ENCODE results near the gene FBXO41. TPM values are rescaled to one million over a fixed set of nuclear protein-coding genes. Genes with fewer than 3 reads are reported as not detected.
A peak's percentile ranks its signal among the peaks of the same experiment; 100 is the strongest.

FBXO41 gene
- total RNA-seq, 1 donor from 2014 or later, result 14.0 TPM

- peaks cover 11% of the 10 kb centered on the region for H3K4me1 Mint-ChIP-seq (ENCODE audit: low read depth, unreplicated experiment)
- peaks cover 3% of the 10 kb centered on the region for H3K9me3 Mint-ChIP-seq (ENCODE audit: unreplicated experiment)
- no peak overlapping the region for H3K27ac Mint-ChIP-seq (ENCODE audit: unreplicated experiment)
- peak overlapping the region; percentile 44 for H3K4me3 Mint-ChIP-seq (ENCODE audit: unreplicated experiment)
- H3K27me3 Mint-ChIP-seq (ENCODE audit: unreplicated experiment), result peaks cover 9% of the 10 kb centered on the region
- H3K36me3 Mint-ChIP-seq (ENCODE audit: unreplicated experiment), result no peaks in the 10 kb centered on the region
- no peak for TF ChIP-seq CTCF (IDR thresholded peaks at IDR 0.05; ENCODE audit: partially characterized antibody, unreplicated experiment)
- DNase-seq, result peak; percentile 30
Observed at GRCh38 chr2:73297586-73297985, 13.3 kb upstream of the FBXO41 start.

- Mint-ChIP-seq H3K4me1 (ENCODE audit: low read depth, unreplicated experiment) (peaks cover 11% of the 10 kb centered on the region), H3K27ac (ENCODE audit: unreplicated experiment) (no peak overlapping the region), H3K9me3 (ENCODE audit: unreplicated experiment) (peaks cover 3% of the 10 kb centered on the region), H3K27me3 (ENCODE audit: unreplicated experiment) (peaks cover 9% of the 10 kb centered on the region), H3K36me3 (ENCODE audit: unreplicated experiment) (no peaks in the 10 kb centered on the region), H3K4me3 (ENCODE audit: unreplicated experiment) (peak overlapping the region; percentile 23)
- TF ChIP-seq CTCF (IDR thresholded peaks at IDR 0.05; ENCODE audit: partially characterized antibody, unreplicated experiment), result no peak
- peak; percentile 27 for DNase-seq
Observed at GRCh38 chr2:73297151-73297559, 12.9 kb upstream of the FBXO41 start.

- Mint-ChIP-seq H3K9me3 (ENCODE audit: unreplicated experiment) (peaks cover 2% of the 10 kb centered on the region), H3K27me3 (ENCODE audit: unreplicated experiment) (peaks cover 12% of the 10 kb centered on the region), H3K4me3 (ENCODE audit: unreplicated experiment) (no peak overlapping the region), H3K36me3 (ENCODE audit: unreplicated experiment) (no peaks in the 10 kb centered on the region), H3K27ac (ENCODE audit: unreplicated experiment) (no peak overlapping the region), H3K4me1 (ENCODE audit: low read depth, unreplicated experiment) (peaks cover 11% of the 10 kb centered on the region)
- TF ChIP-seq CTCF (IDR thresholded peaks at IDR 0.05; ENCODE audit: partially characterized antibody, unreplicated experiment), result no peak
- no peak for DNase-seq
Observed at GRCh38 chr2:73295751-73296400, 11.6 kb upstream of the FBXO41 start.

GRCh38 chr2:73294239-73294638 is 10.0 kb upstream of the FBXO41 start:
- TF ChIP-seq CTCF (IDR thresholded peaks at IDR 0.05; ENCODE audit: partially characterized antibody, unreplicated experiment), result no peak
- Mint-ChIP-seq H3K27me3 (ENCODE audit: unreplicated experiment) (peaks cover 15% of the 10 kb centered on the region), H3K27ac (ENCODE audit: unreplicated experiment) (no peak overlapping the region), H3K4me3 (ENCODE audit: unreplicated experiment) (peak overlapping the region; percentile 74), H3K4me1 (ENCODE audit: low read depth, unreplicated experiment) (peaks cover 11% of the 10 kb centered on the region), H3K36me3 (ENCODE audit: unreplicated experiment) (no peaks in the 10 kb centered on the region), H3K9me3 (ENCODE audit: unreplicated experiment) (peaks cover 3% of the 10 kb centered on the region)
- no peak for DNase-seq

- peak within 1 kb of the TSS; percentile 74 for H3K4me3 Mint-ChIP-seq (ENCODE audit: unreplicated experiment)
- H3K27ac Mint-ChIP-seq (ENCODE audit: unreplicated experiment), result no peak within 1 kb of the TSS
- H3K4me1 Mint-ChIP-seq (ENCODE audit: low read depth, unreplicated experiment), result peaks cover 11% of the 10 kb centered on the region
- peaks cover 3% of the 10 kb centered on the region for H3K9me3 Mint-ChIP-seq (ENCODE audit: unreplicated experiment)
- H3K36me3 Mint-ChIP-seq (ENCODE audit: unreplicated experiment), result no peaks in the 10 kb centered on the region
- TF ChIP-seq CTCF (IDR thresholded peaks at IDR 0.05; ENCODE audit: partially characterized antibody, unreplicated experiment), result no peak
- peaks cover 15% of the 10 kb centered on the region for H3K27me3 Mint-ChIP-seq (ENCODE audit: unreplicated experiment)
- peak; percentile 73 for DNase-seq
Observed at GRCh38 chr2:73293534-73294171, 9.4 kb upstream of the FBXO41 start, which contains the start of gene EGR4. EGR4 (minus strand) TSS chr2:73293548; CDS start chr2:73293317, 231 bp downstream.

All from glutamatergic neuron (in vitro differentiated cells).